CD1c-positive myeloid dendritic cell (primary cell): ENCODE measurements around the gene SLC39A11.
A peak's percentile ranks its signal among the peaks of the same experiment; 100 is the strongest.

ENCODE experiments used
- DNase-seq: peaks from one replicate; pipeline ENCODE4 v3.0.0-alpha.2; 2016; ENCODE audit errors: extremely low spot score

Gene SLC39A11

GRCh38 chr17:72754513-72754912, 338.0 kb downstream of the SLC39A11 start:
- DNase-seq, result no peak

GRCh38 chr17:72751746-72752145, 340.7 kb downstream of the SLC39A11 start:
- DNase-seq, result no peak

GRCh38 chr17:72749119-72749572, 343.3 kb downstream of the SLC39A11 start:
- no peak for DNase-seq

- no peak for DNase-seq
These were observed 345.0 kb downstream of the SLC39A11 start for GRCh38 chr17:72747501-72747900.

GRCh38 chr17:72745241-72745640, 347.2 kb downstream of the SLC39A11 start:
- no peak for DNase-seq

GRCh38 chr17:72743037-72743467, 349.4 kb downstream of the SLC39A11 start:
- no peak for DNase-seq

- no peak for DNase-seq
These were observed 355.3 kb downstream of the SLC39A11 start for GRCh38 chr17:72737151-72737690.

GRCh38 chr17:72735592-72735991, 356.9 kb downstream of the SLC39A11 start:
- no peak for DNase-seq

- DNase-seq, result no peak
These were observed 357.4 kb downstream of the SLC39A11 start for GRCh38 chr17:72735048-72735447.

- no peak for DNase-seq
These were observed 357.9 kb downstream of the SLC39A11 start for GRCh38 chr17:72734613-72735012.

GRCh38 chr17:72733619-72734282, 358.7 kb downstream of the SLC39A11 start:
- DNase-seq, result peak; percentile 64

GRCh38 chr17:72732893-72733618, 359.4 kb downstream of the SLC39A11 start:
- peak; percentile 51 for DNase-seq

- DNase-seq, result peak; percentile 72
These were observed 362.4 kb downstream of the SLC39A11 start for GRCh38 chr17:72730077-72730476.

- peak; percentile 31 for DNase-seq
These were observed 365.6 kb downstream of the SLC39A11 start for GRCh38 chr17:72726936-72727335.

GRCh38 chr17:72725433-72726068, 366.9 kb downstream of the SLC39A11 start:
- DNase-seq, result peak; percentile 38

- no peak for DNase-seq
These were observed 368.2 kb downstream of the SLC39A11 start for GRCh38 chr17:72724267-72724666.

GRCh38 chr17:72723711-72724110, 368.8 kb downstream of the SLC39A11 start:
- DNase-seq, result no peak

- no peak for DNase-seq
These were observed 372.0 kb downstream of the SLC39A11 start for GRCh38 chr17:72720494-72720825.

GRCh38 chr17:72719578-72720493, 372.7 kb downstream of the SLC39A11 start:
- DNase-seq, result peak; percentile 15

GRCh38 chr17:72719206-72719577, 373.3 kb downstream of the SLC39A11 start:
- DNase-seq, result no peak

GRCh38 chr17:72717676-72718075, 374.8 kb downstream of the SLC39A11 start:
- DNase-seq, result no peak

GRCh38 chr17:72717276-72717675, 375.2 kb downstream of the SLC39A11 start:
- DNase-seq, result no peak
